Ecto neural progenitor cell (in vitro differentiated cells): ENCODE data around the gene RBM47.

ENCODE experiments used
- DNase-seq: peaks from one replicate; pipeline ENCODE4 v3.0.0-alpha.2; 2018; ENCODE audit warnings: low spot score

RBM47 gene

GRCh38 chr4:40623707-40624106 is 6.0 kb downstream of the RBM47 start:
- DNase-seq: no peak

GRCh38 chr4:40622913-40623312 is 6.8 kb downstream of the RBM47 start:
- DNase-seq: no peak

- DNase-seq: no peak
Observed at GRCh38 chr4:40621592-40622512, 7.8 kb downstream of the RBM47 start.

GRCh38 chr4:40621229-40621591 is 8.5 kb downstream of the RBM47 start:
- no peak for DNase-seq

DNA sequence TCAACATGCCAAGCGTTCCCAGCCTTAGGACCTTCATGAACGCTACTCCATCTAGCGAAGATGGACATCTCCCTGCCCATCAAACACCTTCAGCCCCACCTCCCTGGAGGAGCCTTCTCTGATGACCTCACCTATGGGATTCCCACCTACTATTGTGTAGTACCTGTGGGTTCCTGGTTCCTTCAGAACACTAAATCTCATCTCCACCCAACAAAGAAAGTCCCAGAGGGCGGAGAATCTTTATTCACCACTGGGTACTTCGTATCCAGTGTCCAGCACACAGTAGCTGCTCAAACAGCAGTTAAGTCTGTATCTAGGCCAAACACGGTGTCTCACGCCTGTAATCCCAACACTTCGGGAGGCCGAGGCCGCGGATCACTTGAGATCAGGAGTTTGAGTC is 10.1 kb downstream of the RBM47 start:
- DNase-seq: no peak

- DNase-seq: no peak
Observed at GRCh38 chr4:40617872-40618271, 11.8 kb downstream of the RBM47 start.

DNA sequence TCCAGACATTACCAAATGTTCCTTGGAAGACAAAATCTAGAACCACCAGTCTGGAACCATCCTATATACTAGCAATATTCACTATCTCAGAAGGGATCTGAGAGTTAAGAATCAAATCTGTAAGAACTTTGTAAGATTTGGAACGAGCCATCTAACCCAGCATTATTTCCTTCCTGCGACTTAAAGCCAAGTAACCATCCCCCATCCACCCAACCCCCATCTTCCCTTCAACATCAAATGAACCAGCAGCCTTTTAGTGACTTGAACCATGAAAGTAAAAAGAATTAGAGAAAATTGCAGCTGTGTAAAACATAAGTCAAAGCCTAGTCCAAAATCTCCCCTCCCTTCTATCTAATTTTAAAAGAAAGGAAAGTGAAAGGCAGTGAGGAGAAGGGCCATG is 15.6 kb downstream of the RBM47 start:
- no peak for DNase-seq

GRCh38 chr4:40613456-40613855 is 16.2 kb downstream of the RBM47 start:
- no peak for DNase-seq

- DNase-seq: no peak
Observed at GRCh38 chr4:40612831-40613230, 16.8 kb downstream of the RBM47 start.

DNA sequence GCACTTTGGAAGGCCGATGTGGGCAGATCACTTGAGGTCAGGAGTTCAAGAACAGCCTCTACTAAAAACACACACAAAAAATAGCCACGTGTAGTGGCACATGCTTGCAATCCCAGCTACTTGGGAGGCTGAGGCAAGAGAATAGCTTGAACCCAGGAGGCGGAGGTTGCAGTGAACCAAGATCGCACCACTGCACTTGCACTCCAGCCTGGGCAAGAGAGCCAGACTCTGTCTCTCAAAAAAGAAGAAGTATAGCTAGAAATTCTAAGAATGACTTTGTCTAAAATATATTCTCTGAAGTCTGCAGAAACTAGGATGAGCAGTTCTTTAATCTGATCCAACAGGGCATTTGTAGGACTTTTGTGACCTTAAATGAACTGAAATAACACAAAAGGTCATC is 17.4 kb downstream of the RBM47 start:
- no peak for DNase-seq

DNA sequence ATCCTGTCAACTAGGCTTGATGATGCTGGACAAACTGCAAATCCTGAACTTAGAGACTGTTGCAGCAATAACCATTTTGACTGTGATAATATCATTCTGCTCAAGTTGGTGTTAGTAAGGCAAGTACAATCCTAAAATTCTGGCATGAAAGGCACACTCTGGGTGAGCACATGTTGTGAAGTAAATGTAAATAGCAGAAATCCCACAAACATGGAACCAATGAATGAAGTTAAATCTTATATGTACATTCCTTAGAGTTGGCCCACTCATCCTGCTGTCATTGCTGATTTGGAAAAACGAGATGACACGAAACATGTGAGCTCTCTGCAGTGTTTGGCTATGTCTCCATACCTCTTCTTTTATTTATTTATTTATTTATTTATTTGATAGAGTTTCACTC is 21.0 kb downstream of the RBM47 start:
- no peak for DNase-seq

DNA sequence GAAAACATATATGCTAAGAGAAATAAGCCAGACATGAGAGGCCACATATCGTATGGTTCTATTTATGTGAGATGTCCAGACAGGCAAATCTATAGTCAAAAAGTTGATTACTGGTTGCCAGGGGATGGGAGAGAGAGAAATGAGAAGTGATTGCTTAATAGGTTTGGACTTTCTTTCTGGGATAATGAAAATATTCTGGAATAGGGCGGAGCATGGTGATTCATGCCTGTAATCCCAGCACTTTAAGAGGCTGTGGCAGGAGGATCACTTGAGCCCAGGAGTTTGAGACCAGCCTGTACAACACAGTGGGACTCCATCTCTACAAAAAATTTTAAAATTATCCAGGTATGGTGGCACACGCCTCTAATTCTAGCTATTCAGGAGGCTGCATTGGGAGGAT is 22.4 kb downstream of the RBM47 start:
- no peak for DNase-seq

DNA sequence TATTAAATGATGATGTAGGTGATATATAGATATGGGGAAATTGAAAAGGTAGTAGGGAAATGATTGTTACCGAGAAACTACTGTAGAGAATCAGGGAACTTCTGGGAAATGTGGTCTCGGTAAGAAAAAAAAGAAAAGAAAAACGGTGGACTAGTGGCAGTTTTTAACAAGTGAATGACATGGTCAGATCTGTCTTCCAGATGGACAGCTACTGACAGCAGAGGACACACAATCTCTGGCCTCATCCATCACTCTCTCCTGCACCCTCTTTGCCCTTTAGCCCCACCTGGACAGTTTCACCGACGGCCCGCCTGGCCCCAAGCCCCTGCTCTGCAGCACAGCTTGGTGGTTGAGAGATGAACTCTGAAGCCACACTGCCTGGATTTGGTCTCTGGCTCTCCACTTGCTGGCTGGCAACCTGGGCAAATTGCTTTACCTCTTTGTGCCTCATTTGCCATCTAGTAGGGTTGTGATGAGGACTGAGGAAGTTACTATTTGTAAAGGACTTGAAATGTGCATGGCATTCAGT is 23.4 kb downstream of the RBM47 start:
- no peak for DNase-seq

DNA sequence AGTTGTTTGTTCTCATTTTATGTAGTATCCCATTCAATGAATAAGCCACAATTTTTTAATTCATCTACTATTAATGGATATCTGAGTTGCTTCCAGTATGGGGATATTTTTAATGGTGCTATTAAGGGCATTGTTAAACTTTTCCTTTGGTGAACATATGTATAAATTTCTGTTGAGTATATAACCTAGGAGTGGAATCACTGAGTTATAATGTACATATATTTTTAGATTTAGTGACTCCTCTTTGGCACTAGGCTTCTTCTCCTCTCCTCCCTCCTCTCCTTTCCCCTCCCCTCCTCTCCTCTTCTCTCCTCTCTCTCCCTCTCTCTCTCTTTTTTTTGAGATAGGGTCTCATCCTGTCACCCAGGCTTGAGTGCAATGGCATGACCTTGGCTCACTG is 26.4 kb downstream of the RBM47 start:
- DNase-seq: no peak

GRCh38 chr4:40601641-40602040 is 28.0 kb downstream of the RBM47 start:
- DNase-seq: no peak

- DNase-seq: no peak
Observed at GRCh38 chr4:40600850-40601249, 28.8 kb downstream of the RBM47 start.

- no peak for DNase-seq
Observed at GRCh38 chr4:40599431-40599830, 30.2 kb downstream of the RBM47 start.

DNA sequence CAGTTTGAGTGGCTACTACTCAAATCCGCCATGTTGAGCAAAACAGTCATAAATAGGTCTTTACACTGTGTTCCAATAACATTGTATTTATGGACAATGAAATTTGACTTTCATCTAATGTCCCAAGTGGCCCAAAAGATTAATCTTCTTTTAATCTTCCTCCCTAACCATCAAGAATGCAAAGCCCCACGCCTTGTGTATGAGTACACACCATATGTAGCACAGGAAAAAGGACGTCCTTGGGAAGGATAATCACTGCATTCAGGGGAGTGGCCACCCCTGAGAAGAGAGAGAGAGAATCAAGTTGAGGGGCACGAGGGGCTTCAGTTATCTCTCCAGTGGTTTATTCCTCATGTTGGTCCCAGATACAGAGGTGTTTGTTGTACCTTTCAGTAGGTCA is 33.1 kb downstream of the RBM47 start:
- no peak for DNase-seq

GRCh38 chr4:40595981-40596380 is 33.7 kb downstream of the RBM47 start:
- DNase-seq: no peak

DNA sequence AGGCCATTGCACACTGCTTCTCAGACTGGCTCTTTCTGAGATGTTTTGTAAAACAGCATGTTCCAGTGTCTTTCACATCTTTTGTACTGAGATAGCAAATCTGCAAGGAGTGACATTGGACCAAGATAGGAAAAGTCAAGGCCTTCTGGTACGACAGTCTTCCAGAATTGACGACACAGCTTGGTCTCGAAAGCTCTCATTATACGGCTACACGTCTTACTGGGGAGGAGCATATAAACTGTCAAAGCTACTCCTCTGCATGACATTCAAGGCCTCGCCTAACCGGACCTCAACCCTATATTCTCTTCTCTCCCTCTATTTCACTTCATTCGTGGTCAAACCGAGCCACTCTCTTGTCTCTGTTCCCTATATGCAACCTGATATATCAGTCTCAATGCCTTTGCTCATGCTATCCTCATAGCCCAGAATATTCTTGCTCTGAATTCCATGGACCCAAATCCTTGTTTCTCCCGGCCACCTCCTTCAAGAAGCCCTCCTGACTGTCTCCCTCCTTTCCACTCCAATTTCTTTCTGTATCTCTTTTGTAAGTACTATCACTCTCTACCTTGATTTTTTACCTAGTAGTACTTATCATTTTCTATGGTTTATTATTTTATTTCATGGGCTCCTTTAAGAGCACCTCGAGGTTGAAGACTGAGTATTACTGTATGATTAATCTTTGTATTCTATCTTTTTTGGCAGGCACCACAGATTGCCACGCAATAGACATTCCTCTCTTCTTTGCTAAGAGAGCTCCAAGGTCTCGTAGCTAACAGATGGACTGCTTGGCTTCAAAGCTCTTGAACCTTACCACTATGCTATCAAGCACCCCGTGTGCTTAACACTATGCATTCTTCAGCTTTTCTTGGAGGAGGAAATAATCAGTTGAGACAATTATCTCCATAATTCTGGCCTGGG is 35.1 kb downstream of the RBM47 start:
- DNase-seq: no peak

GRCh38 chr4:40592034-40592433 is 37.6 kb downstream of the RBM47 start:
- no peak for DNase-seq

DNA sequence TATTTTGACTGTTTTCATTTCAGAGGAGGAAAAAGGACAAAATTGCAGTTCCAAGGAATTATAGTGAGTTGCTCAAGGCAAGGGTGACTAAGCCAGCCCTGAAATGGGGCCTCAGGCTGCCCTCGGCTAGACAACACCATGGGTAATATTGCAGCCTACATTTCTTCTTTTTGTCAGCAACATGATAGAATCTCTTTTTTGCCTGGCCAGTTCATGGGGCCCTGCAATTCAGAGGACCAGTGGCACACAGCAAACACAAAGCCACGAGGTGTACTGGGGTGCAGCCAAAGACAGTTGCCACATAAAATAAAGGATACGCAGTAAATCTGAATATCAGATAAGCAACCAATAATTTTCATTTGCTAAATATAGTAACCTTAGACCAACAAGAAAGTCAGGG is 41.8 kb downstream of the RBM47 start:
- no peak for DNase-seq

DNA sequence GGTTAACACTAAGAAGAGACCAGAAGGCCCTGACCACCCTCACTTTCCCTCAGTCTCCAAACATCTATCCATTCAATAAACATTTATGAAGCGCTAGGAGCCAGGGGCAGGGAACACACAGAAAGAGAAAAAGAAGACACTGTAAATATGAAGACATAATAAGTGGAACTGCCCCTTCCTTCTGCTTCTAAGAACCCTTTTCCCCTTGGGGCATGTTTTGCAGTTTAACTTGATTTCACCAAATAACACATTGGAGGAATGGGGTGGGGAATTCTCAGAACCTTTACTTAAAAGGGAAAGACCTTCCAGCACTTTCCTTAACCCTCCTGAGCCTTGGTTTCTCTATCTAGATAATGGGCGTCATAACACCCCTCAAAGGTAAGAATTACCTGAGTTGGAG is 42.3 kb downstream of the RBM47 start:
- no peak for DNase-seq
